ENCODE data around the gene STX10.

DNA sequence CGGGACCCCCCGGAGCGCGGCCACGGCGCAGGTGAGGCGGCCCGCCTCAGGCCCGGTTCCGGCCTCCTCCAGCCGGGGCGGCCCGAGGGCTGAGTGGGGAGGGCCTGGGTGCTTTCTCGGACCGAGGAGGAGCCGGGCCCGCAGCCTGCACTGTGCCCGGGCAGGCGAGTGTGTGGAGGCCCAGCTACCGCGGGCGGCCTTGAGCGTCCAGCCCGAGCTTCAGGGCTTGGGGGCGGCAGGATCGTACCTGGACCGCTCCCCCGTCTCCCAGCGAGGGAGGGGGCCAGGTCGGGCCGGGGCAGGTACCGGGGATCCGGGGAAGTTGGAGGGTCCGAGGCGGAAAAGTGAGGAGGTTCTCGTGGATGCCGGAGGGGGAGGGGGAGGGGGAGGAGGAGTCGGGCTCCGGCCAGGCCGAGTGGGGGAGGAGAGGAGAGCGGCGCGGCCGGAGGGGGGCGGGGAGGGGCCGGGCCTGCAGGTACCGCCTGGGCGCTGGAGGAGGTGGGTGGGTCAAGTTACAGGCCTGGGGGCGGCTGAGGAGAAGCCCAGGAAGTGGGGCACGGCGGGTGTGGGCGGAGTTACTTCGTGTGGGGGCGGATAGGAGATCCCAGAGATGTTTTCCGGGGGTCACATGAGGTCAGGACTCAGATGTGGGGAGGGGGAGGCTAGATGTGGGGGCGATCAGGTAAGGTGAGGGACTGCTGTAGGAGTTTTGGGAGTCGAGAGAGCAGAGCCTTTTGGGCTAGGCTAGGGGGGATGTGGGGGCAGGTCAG lies 31.6 kb downstream of the STX10 start:
- TF ChIP-seq EZH2 (IDR thresholded peaks at IDR 0.05; ENCODE audit: borderline replicate concordance, low read depth, low read length, poor library complexity, severe bottlenecking) = no peak
- TF ChIP-seq, protein P1, sequence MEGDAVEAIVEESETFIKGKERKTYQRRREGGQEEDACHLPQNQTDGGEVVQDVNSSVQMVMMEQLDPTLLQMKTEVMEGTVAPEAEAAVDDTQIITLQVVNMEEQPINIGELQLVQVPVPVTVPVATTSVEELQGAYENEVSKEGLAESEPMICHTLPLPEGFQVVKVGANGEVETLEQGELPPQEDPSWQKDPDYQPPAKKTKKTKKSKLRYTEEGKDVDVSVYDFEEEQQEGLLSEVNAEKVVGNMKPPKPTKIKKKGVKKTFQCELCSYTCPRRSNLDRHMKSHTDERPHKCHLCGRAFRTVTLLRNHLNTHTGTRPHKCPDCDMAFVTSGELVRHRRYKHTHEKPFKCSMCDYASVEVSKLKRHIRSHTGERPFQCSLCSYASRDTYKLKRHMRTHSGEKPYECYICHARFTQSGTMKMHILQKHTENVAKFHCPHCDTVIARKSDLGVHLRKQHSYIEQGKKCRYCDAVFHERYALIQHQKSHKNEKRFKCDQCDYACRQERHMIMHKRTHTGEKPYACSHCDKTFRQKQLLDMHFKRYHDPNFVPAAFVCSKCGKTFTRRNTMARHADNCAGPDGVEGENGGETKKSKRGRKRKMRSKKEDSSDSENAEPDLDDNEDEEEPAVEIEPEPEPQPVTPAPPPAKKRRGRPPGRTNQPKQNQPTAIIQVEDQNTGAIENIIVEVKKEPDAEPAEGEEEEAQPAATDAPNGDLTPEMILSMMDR (conservative IDR thresholded peaks at IDR 0.05; ENCODE audit: low read depth, low read length) = no peak

Data from A673 (cell line).